ENCODE results near the gene FAM174A.

The FAM174A gene

DNA sequence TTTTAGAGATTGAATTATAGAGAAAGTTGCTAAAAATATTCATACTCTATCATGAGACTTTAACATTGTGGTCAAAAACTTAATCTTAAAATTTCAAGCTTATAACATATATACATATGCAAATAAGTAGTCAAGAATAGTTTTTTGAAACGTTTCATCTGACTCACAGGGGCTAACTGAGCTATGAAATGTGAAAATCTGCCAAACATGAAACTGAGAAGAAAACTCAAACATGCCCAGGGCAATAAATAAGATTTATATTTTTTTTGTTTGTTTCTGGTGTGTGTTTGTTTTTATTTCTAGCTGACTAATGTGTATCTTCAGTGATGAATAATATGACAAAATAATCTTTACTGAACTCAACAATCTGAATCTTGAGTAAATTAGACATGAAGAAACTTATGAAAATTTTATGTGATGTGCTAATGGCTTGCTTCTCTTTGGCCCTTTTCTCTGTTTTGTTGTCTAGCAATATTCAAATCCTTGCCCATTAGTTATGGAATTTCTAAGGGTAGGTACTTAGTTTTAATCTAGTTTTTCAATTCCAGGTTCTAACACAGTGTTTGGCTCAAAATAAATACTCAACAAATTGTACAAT is 99.9 kb downstream of the FAM174A start:
- Histone ChIP-seq H3K9me3 (no peaks in the 10 kb centered on the region), H3K36me3 (no peaks in the 10 kb centered on the region), H3K4me3 (no peak overlapping the region), H3K27me3 (no peaks in the 10 kb centered on the region), H3K27ac (no peak overlapping the region), H3K4me1 (no peaks in the 10 kb centered on the region)
- TF ChIP-seq, protein P1, sequence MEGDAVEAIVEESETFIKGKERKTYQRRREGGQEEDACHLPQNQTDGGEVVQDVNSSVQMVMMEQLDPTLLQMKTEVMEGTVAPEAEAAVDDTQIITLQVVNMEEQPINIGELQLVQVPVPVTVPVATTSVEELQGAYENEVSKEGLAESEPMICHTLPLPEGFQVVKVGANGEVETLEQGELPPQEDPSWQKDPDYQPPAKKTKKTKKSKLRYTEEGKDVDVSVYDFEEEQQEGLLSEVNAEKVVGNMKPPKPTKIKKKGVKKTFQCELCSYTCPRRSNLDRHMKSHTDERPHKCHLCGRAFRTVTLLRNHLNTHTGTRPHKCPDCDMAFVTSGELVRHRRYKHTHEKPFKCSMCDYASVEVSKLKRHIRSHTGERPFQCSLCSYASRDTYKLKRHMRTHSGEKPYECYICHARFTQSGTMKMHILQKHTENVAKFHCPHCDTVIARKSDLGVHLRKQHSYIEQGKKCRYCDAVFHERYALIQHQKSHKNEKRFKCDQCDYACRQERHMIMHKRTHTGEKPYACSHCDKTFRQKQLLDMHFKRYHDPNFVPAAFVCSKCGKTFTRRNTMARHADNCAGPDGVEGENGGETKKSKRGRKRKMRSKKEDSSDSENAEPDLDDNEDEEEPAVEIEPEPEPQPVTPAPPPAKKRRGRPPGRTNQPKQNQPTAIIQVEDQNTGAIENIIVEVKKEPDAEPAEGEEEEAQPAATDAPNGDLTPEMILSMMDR (IDR thresholded peaks at IDR 0.05), result no peak
- intact Hi-C loops (cut with DNase I; ENCODE audit: low total_unique reads), result no loop called here
- DNase-seq, result no peak
